MM.1S (cell line): ENCODE measurements around the gene TPCN1.

Experiments used
- DNase-seq: peaks from one replicate; pipeline ENCODE4 v3.0.0-alpha.2; 2015
- H2AFZ ChIP-seq: fragments of 300-600 bp; sonication (generic); 2 replicates; pipeline ENCODE4 v1.6.0; 2016; ENCODE audit warnings: antibody characterized with exemption, low read length
- H3F3A ChIP-seq: fragments of 300-600 bp; sonication (generic); 2 replicates; pipeline ENCODE4 v1.6.1; 2016; ENCODE audit warnings: mild to moderate bottlenecking, antibody characterized with exemption, low read length, moderate library complexity, mixed read lengths; ENCODE audit not compliant: insufficient read depth
- H3K27ac ChIP-seq: fragments of 300-600 bp; sonication (generic); 2 replicates; pipeline ENCODE4 v1.5.1; 2016; ENCODE audit warnings: mild to moderate bottlenecking, low read length
- H3K27me3 ChIP-seq: fragments of 300-600 bp; sonication (generic); replicated peaks from 2 replicates; pipeline ENCODE4 v1.6.0; 2016; ENCODE audit warnings: low read length; ENCODE audit not compliant: insufficient read depth
- H3K36me3 ChIP-seq: fragments of 300-600 bp; sonication (generic); replicated peaks from 2 replicates; pipeline ENCODE4 v1.6.1; 2016; ENCODE audit warnings: mild to moderate bottlenecking, low read length, mixed read lengths; ENCODE audit not compliant: insufficient read depth
- H3K4me1 ChIP-seq: fragments of 300-600 bp; sonication (generic); 2 replicates; pipeline ENCODE4 v1.6.1; 2016; ENCODE audit warnings: low read length, mixed read lengths
- H3K4me2 ChIP-seq: fragments of 300-600 bp; sonication (generic); 2 replicates; pipeline ENCODE4 v1.6.0; 2016; ENCODE audit warnings: low read depth, low read length
- H3K4me3 ChIP-seq: fragments of 300-600 bp; sonication (generic); 2 replicates; pipeline ENCODE4 v1.5.1; 2016; ENCODE audit warnings: low read length, mixed read lengths
- H3K79me2 ChIP-seq: fragments of 300-600 bp; sonication (generic); 2 replicates; pipeline ENCODE4 v1.6.1; 2016; ENCODE audit warnings: mixed run types, low read length, mixed read lengths
- H3K9ac ChIP-seq: fragments of 300-600 bp; sonication (generic); 2 replicates; pipeline ENCODE4 v1.6.1; 2016; ENCODE audit warnings: low read length, mixed read lengths
- H3K9me2 ChIP-seq: fragments of 300-600 bp; sonication (generic); replicated peaks from 2 replicates; pipeline ENCODE4 v1.6.1; 2016; ENCODE audit warnings: mild to moderate bottlenecking, low read length, mixed read lengths; ENCODE audit not compliant: insufficient read depth
- H3K9me3 ChIP-seq: fragments of 300-600 bp; sonication (generic); replicated peaks from 2 replicates; pipeline ENCODE4 v1.6.1; 2016; ENCODE audit warnings: mild to moderate bottlenecking, low read length, mixed read lengths; ENCODE audit not compliant: insufficient read depth
- H4K20me1 ChIP-seq: fragments of 300-600 bp; sonication (generic); 2 replicates; pipeline ENCODE4 v1.6.1; 2016; ENCODE audit warnings: mild to moderate bottlenecking, low read length, moderate library complexity, mixed read lengths; ENCODE audit not compliant: insufficient read depth
- EZH2 ChIP-seq: fragments of 300-600 bp; sonication (generic); optimal IDR thresholded peaks from 2 replicates; pipeline ENCODE3; 2017; ENCODE audit warnings: low read depth, mild to moderate bottlenecking, antibody characterized with exemption, low read length, mixed read lengths
- EZH2phosphoT487 ChIP-seq: fragments of 300-600 bp; sonication (generic); IDR thresholded peaks from 2 replicates; pipeline ENCODE4 v1.6.1; 2018; ENCODE audit warnings: antibody characterized with exemption, low read length
- TF ChIP-seq, protein P1 (sequence below): fragments of 300-600 bp; sonication (generic); IDR thresholded peaks from 2 replicates; pipeline ENCODE4 v1.5.1; 2016; ENCODE audit warnings: antibody characterized with exemption, low read length, mixed read lengths

The TPCN1 gene

DNA sequence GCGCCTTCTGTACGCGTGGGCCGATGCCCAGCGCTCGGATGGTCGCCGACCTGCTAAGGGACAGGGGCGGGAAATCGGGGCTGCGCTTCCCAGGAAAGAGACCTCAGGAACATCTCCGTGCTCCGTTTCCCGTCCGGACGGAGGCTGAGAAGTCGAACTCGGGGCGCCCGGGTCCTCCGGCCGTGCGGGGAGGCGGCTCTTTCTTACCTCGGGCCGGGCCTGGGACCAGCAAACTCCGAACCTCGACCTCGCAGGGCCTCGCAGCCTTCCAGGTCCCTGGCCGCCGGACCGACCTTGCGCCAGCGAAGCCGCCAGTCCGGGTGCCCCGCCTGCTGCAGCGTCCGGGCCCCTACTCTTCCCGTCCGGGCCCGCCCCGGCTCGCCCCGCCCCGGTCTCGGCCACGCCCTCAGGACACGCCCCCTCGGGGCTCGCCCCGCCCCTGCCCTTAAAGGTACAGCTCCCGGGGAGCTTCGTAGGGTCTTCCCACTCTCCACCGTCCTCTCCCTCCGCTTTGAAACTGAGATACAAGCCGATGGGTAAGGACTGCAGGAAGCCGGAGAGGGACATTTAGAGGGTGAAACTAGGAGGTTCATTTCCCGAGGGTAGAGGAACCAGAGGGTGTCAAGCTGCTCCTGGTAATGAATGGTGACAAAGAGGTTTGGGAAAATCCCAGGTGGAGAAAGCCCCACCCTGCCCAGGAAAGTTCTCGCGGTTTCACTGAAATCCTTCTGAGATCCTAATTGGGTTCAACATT, 113.7 kb downstream of the TPCN1 start, which contains the start of gene SLC8B1:
TSS of gene SLC8B1 (minus strand) at position 324 of the 754 bp plus-strand sequence. CDS start 2,231 bp downstream, outside the sequence.
- H3F3A ChIP-seq: no peaks in the 10 kb centered on the region
- no peaks in the 10 kb centered on the region for H3K4me1 ChIP-seq
- H4K20me1 ChIP-seq: no peaks in the 10 kb centered on the region
- peak; percentile 53 for DNase-seq
- H3K36me3 ChIP-seq: no peaks in the 10 kb centered on the region
- peak within 1 kb of the TSS; percentile 71 for H3K4me2 ChIP-seq
- H3K9me3 ChIP-seq: no peaks in the 10 kb centered on the region
- no peak within 1 kb of the TSS for H3K27ac ChIP-seq
- H3K4me3 ChIP-seq: peak within 1 kb of the TSS; percentile 71
- H3K27me3 ChIP-seq: no peaks in the 10 kb centered on the region
- no peaks in the 10 kb centered on the region for H3K79me2 ChIP-seq
- no peaks in the 10 kb centered on the region for H3K9me2 ChIP-seq
- peak within 1 kb of the TSS; percentile 47; the same call in 1 of the 2 replicates for H3K9ac ChIP-seq
- peak within 1 kb of the TSS; percentile 72 for H2AFZ ChIP-seq
- TF ChIP-seq, protein P1, sequence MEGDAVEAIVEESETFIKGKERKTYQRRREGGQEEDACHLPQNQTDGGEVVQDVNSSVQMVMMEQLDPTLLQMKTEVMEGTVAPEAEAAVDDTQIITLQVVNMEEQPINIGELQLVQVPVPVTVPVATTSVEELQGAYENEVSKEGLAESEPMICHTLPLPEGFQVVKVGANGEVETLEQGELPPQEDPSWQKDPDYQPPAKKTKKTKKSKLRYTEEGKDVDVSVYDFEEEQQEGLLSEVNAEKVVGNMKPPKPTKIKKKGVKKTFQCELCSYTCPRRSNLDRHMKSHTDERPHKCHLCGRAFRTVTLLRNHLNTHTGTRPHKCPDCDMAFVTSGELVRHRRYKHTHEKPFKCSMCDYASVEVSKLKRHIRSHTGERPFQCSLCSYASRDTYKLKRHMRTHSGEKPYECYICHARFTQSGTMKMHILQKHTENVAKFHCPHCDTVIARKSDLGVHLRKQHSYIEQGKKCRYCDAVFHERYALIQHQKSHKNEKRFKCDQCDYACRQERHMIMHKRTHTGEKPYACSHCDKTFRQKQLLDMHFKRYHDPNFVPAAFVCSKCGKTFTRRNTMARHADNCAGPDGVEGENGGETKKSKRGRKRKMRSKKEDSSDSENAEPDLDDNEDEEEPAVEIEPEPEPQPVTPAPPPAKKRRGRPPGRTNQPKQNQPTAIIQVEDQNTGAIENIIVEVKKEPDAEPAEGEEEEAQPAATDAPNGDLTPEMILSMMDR: no peak

DNA sequence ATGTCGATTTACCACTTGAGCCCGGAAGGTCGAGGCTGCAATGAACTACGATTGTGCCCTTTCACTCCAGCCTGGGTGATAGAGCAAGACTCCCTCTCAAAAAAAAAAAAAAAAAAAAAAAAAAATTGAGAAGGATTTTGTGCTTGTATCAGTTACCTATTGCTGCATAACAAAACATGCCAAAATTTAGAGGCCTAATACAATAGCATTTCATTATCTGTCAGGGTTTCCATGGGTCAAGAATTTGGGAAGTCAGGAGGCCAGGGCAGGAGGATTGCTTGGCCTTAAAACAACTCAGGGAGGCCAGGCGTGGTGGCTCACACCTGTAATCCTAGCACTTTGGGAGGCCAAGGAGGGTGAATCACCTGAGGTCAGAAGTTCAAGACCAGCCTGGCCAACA, 118.3 kb downstream of the TPCN1 start:
- Histone ChIP-seq H3K9ac (no peak overlapping the region), H3K9me2 (no peaks in the 10 kb centered on the region), H4K20me1 (no peaks in the 10 kb centered on the region), H3K79me2 (no peaks in the 10 kb centered on the region), H3K36me3 (no peaks in the 10 kb centered on the region), H3K27ac (no peak overlapping the region), H3F3A (no peaks in the 10 kb centered on the region), H3K27me3 (no peaks in the 10 kb centered on the region), H2AFZ (no peak overlapping the region), H3K4me2 (no peak overlapping the region), H3K4me3 (no peak overlapping the region), H3K4me1 (no peaks in the 10 kb centered on the region), H3K9me3 (no peaks in the 10 kb centered on the region)
- TF ChIP-seq, protein P1: no peak
- TF ChIP-seq EZH2 (no peak), EZH2phosphoT487 (no peak)
- DNase-seq: no peak

DNA sequence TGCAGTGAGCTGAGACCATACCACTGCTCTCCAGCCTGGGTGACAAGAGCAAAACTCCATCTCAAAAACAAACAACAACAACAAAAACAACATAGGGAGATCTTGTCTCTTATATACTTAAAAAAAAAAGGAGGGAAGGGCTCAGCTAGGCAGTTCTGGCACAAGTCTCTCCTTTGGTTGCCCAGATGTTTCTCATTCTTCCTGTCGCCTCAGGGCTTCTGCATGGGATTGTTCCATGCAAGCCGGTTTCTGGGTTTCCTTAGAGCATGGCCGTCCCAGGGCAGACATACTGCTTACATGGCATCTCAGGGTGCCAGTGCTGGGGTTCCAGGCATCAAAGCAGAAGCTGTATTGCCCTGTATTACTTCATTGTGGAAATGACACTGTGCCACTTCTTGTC, 118.8 kb downstream of the TPCN1 start:
- Histone ChIP-seq H3F3A (no peaks in the 10 kb centered on the region), H3K27ac (no peak overlapping the region), H3K9me3 (no peaks in the 10 kb centered on the region), H3K4me2 (no peak overlapping the region), H3K4me3 (no peak overlapping the region), H3K79me2 (no peaks in the 10 kb centered on the region), H3K36me3 (no peaks in the 10 kb centered on the region), H3K9me2 (no peaks in the 10 kb centered on the region), H3K27me3 (no peaks in the 10 kb centered on the region), H2AFZ (no peak overlapping the region), H3K4me1 (no peaks in the 10 kb centered on the region), H3K9ac (no peak overlapping the region), H4K20me1 (no peaks in the 10 kb centered on the region)
- DNase-seq: no peak
- TF ChIP-seq, protein P1: no peak
- TF ChIP-seq EZH2phosphoT487 (no peak), EZH2 (no peak)
